Activated CD4-positive, CD25-positive, alpha-beta regulatory T cell treated with anti-CD3 and anti-CD28 coated beads, Interleukin-2, amount 50 U/mL, for 16 hours (primary cell): ENCODE measurements around the gene PADI6.
"Not testable (repeated sequence)": the region's sequence is repeated elsewhere in the genome, so short reads cannot be mapped to it uniquely, and the experiment has no call there.

ENCODE experiments used
- DNase-seq: peaks from one replicate; pipeline ENCODE4 v3.0.0-alpha.2; 2020; ENCODE audit warnings: low read depth, low spot score

The PADI6 gene

DNA sequence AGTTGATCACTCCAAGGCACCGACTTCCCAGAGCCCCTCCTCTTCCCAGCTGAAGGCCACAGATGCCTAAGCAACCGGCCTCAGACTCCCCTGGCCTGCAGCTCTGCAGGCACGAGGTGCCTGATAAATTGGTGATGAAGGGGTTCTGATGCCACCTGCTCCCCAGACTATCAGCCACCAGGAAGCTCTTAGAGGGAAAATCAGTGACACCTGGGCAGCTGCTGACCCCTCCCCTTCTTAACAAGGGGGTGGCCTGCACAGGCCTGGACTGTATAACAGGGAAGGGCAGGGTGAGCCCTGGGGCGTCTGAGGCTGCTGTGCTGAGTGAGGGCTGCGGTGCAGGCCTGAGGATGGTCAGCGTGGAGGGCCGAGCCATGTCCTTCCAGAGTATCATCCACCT lies at the start of gene PADI6:
Gene PADI6 (plus strand): TSS at position 301 of the 400 bp plus-strand sequence. CDS start 50 bp downstream, at position 351.
- no peak for DNase-seq

DNA sequence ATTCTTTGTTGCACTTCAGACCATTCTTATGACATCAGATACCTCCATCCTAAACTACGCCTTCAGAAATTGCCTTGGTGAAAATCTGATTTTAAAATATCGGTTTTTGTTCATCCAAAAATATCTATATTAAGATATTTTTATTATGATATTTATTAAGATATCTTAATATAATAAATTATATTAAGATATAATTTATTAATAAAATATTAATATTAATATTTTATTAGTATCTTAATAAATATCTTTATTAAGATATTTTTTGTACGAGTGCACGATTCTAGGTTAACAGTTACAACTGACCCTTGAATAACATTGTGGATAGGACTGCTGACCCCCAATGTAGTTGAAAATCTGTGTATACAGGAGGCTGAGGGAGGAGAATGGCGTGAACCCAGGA lies 43.1 kb upstream of the PADI6 start:
- no peak for DNase-seq

DNA sequence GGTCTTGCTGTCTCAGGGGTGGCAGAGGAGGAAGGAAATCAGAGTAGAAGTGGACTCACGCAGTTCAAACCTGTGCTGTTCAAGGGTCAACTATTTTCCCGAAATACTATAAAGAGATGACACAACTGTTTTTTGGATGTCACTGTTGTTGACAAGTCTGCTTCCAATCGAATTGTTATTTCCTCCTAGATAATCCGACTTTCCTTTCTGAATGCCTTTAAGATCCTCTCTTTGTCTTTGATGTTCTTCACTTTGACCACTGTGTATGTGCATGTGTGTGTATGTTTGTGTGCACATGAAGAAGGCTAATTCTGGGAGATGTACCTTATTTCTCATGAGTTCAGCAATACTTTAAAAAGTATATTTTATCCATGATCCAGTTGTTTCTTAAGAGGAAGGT lies 42.4 kb upstream of the PADI6 start:
- no peak for DNase-seq

DNA sequence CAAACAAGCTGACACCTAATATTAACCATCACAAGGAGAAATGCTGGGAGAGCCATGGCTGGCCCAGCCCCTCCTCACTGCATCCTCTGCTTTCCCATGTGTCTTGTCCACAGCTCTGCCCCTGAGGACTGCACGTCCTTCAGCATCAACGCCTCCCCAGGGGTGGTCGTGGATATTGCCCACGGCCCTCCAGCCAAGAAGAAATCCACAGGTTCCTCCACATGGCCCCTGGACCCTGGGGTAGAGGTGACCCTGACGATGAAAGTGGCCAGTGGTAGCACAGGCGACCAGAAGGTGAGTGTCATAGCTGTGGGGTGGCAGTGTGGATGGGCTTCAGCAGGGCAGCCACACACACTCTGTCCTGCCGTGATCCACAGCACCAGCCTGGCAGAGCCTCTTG lies 41.1 kb upstream of the PADI6 start:
- DNase-seq = no peak

DNA sequence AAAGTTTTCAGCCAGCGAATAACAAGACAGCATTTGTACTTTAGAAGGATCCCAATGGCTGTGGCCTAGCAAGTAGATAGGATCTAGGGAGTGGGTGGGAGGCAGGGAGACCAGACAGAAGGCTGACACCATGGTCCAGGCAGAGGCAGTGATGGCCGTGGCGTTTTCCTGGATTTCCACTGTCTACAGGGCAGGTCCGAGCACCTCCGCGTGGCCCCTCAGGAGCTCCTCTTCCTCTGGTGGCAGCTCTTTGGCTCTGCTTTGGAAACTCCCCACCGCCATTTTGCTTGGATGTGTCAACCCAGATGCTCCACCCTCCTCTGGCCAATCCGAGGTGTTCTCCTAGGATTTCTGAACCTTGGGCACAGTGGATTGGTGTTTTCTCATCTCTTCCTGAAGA lies 38.9 kb upstream of the PADI6 start:
- no peak for DNase-seq

DNA sequence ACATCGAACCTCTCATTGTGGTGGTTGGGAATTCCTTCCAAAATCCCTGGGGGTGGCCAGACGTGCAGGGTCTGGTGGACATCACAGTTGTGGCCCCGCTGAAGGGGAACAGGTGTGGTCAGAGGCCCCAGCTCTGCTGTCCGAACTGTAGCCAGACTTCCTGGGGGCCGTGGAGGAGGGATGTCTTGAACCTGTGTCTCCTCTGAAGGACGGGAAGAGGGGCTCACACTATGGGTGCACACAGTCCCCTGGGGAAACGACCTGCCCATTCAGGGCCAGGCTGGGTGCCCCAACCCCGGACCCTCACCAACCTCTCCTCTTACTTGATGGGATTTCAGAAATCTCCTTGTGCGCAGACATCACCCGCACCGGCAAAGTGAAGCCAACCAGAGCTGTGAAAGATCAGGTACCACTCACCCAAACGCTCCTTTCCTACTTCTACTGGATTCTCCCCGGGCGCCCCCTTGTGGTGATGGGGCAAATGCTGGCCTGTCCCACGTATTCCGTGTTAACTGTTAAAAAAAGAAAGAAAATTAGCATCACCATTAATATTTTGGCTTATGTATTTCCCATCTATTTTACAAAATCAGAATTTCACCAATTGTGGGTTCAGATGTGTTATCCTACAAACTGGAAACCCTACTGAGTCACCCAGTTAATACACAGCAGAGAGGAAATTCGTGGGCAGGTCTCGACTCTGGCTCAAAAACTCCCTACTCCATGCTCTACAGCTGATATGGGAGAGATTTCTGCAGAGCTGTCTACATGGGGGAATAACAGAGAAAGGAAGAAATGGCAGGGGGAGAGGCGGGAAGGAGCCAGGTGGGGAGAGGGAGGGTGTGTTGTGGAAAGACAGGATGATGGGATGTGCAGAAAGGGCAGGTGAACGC lies 35.9 kb upstream of the PADI6 start:
- DNase-seq = peak; percentile 37

DNA sequence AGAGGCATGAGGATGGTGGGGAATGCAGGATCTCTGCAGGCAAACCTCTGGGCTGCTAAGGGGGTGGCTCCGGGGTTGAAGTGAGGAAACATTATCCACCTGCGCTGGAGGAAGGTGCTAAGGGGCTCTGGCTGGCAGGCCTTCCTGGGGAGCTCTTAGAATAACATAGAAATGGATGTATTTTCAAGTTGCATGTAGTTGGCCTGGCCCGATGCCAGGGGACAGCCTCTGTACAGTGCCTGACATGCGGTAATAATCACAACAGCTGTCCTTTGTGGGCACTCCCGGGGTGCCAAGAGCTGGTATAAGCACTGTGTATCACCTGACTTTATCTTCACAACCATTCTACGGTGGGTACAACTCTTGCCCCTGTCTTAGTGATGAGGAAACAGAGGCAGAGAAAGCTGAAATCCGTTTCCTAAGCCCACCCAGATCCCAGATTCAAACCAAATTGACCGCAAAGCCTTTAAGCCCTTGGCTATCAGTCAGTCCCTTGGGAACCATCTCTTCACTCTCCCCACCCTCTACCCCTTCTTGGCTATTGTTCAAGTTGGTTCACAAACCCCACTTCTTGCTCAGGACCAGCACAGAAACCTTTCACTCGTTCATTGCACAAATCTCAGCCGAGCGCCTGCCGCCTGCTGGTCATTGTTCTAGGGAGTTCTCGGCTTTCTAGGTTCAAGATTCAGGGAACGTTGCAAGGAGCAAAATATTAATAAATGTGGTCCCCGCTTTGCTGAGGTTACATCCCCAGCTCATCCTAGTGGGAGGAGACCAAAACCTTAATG lies 33.1 kb upstream of the PADI6 start:
- no peak for DNase-seq

DNA sequence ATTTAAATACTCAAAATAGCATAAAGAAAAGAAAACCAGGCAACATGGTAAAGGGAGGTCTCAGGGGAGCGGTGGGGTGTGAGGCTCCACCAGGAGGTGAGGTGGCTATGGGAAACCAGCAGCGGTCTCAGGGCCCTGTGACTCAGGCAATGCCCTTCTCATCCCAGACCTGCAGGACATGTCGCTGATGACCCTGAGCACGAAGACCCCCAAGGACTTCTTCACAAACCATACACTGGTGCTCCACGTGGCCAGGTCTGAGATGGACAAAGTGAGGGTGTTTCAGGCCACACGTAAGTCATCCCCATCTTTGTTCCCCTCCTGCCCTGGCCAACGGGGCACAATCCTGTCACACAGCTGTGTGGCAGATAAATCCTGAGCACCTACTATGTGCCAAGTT lies 32.5 kb upstream of the PADI6 start:
- DNase-seq = no peak

DNA sequence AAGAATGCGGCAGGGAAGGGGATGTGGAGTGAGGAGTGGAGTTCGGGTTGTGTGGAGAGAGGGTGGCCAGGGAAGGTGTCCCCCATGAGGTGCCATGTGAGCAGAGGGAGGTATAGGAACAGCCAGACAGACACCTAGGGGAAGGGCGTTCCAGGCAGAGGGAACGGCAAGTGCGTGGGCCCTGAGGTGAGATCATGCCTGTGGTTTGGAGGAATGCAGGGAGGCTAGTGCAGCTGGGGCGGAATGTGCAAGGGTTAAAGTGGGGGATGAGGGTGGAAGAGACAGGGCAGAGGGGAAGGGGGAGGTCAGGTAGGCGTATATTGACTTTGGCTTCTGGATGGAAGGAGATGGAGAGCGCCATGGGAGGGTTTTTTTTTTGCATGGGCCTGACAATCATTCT lies 31.6 kb upstream of the PADI6 start:
- DNase-seq = no peak

DNA sequence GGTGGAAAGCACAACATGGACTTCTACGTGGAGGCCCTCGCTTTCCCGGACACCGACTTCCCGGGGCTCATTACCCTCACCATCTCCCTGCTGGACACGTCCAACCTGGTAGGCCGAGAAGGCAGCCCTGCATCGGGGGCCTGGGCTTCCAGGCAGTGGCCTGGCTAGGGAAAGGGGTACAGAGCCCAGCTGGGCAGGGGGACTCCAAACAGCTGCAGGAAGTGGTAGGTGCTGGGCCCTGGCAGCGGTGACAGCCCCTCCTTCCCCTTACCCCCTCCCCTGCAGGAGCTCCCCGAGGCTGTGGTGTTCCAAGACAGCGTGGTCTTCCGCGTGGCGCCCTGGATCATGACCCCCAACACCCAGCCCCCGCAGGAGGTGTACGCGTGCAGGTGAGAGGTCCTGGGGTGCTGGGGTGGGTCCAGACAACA lies 30.0 kb upstream of the PADI6 start:
- no peak for DNase-seq

DNA sequence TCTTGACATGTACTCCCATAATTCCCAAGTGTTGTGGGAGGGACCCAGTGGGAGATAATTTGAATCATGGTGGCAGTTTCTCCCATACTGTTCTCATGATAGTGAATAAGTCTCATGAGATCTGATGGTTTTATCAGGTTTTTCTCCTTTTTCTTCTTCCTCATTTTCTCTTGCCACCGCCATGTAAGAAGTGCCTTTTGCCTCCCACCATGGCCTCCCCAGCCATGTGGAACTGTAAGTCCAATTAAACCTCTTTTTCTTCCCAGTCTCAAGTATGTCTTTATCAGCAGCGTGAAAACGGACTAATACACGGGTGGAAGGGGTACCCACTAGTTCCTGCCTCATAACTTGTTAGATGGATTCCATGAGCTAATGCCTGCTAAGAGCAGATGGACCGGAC lies 26.5 kb upstream of the PADI6 start:
- not testable (repeated sequence) for DNase-seq

DNA sequence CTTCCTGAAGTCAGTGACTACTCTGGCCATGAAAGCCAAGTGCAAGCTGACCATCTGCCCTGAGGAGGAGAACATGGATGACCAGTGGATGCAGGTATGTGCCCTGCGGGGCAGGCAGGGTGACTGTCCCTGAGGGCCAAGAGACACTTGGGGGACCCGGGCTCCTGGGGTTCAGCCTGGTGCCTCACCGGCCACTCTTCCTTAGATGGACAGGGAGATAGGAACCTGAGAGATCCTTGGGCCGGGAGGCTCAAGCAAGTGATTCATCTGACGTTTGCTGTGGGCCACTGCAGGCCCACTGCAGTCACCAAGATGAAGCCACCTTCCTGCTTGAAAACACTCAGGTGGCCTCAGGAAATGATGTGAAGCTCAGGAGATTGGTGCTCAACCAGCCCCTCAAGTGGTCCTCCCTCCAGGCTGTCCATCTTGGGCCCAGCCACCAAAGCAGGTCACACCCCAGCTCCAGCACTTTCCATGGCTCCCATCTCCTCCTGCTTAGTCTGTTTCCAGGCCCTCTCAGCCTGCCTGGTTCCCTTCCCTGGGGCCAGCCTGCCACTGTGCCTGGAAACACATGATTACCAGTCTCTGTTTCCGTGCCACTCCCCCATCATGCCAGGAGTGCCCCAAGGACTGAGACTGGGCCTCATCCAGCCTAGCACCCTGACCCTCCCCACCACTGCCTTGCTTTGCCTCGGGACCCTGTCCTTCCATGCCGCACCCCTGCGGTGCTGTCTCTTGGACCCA lies 25.8 kb upstream of the PADI6 start:
- no peak for DNase-seq

DNA sequence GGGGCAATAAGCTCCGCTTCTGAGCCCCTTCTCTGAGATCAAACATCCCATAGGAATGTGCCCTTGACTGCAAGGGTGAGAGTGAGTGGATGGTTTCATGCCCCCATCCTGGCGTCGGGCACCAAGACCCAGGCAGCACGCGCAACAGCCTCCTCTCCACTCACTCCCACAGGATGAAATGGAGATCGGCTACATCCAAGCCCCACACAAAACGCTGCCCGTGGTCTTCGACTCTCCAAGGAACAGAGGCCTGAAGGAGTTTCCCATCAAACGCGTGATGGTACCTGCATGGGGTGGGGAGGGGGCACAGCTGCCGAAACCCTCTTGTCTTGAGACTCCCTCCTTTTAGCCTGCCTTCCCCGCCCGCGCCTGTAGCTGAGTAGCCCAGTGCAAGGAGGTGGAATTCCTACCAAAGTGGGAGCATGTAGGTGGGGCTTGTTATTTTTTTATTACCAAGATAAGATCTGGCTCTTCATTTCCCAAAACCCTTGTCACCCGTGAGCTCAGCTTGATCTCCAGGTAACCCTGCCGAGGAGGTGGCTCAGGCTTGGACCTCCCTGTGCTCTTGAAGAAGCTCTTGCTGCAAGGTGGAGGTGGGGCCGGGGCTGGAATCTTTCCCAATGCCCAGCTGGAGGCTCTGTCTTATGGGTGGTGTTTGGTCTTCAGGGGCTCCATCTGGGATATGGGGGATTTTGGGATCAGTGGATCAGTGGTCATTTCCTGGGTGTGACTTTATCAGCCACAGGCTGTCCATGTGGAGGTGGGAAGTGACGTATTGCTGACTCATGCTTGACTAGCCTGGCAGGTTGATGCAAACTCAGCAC lies 24.0 kb upstream of the PADI6 start:
- DNase-seq = no peak

DNA sequence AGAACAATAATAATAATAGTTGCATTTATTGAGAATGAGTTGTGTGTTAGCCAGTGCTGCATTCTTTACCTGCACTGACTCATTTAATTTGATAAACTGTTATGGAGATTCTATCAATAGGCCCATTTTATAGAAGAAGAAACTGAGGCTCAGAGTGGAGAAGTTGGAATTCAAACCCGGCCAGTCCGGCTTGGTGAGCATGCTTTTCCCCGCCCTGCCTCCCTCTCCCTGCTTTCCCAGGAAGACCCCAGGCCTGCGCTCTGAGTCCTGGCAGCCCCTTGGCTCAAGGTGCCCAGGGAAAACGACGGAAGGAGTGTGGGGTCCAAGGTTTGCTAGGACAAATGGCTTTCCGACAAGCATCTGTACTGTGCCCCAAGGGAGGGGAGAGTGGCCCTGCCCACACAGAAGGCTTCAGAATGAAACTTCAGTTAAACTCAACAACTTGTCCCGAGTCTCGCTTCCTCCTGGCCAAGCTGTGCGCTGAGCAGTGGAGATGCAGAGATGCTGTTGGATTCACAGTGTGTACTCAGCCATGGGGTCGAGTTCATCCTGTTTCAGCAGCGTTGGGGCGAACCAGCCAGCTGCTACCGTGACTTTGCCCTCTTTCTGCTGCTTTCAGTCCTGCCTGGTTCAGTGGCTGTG lies 23.3 kb upstream of the PADI6 start:
- no peak for DNase-seq

DNA sequence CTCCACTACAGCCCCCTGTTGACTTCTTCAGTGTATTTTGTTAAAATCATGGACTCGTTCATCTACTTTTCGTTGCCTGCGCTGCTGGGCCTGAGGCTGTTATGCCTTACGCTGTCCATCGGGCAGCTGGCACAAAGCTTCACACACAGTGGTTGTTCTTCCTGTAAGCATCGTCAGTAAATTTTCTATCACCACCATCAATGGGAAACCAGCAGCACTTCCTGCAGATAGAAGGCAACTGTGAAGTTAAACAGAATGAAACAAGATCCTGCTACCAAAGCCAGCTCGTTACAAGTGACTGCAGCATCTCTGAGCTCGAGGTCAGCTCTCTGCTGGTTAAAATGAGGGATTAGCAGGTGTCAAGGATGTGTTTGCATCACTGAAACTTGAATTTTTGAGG lies 21.9 kb upstream of the PADI6 start:
- no peak for DNase-seq

DNA sequence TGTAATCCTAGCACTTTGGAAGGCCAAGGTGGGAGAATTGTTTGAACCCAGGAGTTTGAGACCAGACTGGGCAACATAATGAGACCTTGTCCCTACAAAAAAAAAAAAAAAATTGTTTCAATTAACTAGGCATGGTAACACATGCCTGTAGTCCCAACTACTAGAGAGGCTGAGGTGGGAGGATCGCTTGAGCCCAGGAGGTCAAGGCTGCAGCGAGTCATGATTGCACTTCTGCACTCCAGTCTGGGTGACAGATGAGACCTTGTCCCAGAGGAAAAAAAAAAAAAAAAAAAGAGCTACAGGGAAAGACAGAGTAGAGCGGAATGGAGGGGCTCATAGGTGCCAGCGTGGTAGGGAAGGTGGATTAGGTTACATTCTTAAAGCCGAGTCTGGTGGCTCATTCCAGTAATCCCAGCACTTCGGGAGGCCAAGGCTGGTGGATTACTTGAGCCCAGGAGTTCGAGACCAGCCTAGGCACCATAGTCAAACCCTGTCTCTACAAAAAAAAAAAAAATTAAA lies 21.0 kb upstream of the PADI6 start:
- no peak for DNase-seq

DNA sequence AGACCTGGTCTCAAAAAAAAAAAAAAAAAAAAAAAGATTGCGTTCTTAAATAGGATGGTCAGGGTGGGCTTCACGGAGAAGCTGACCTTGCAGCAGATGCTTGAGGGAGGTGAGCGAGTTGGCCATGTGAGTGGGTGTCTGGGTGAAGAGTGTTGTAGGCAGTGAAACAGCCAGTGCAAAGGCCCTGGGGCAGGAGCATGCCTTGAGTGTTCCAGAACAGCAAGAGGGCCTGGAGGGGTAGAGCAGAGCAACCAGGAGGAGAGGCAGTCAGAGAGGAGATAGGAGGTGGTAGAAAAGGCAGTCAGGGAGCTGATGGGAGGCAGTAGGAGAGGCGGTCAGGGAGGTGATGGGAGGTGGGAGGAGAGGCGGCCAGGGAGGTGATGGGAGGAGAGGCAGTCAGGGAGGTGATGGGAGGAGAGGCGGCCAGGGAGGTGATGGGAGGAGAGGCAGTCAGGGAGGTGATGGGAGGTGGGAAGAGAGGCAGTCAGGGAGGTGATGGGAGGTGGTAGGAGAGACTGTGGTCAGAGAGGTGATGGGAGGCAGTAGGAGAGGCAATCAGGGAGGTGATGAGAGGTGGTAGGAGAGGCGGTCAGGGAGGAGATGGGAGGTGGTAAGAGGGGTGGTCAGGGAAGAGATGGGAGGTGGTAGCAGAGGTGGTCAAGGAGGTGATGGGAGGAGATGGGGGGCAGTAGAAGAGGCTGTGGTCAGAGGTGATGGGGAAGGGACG lies 20.2 kb upstream of the PADI6 start:
- DNase-seq = no peak

DNA sequence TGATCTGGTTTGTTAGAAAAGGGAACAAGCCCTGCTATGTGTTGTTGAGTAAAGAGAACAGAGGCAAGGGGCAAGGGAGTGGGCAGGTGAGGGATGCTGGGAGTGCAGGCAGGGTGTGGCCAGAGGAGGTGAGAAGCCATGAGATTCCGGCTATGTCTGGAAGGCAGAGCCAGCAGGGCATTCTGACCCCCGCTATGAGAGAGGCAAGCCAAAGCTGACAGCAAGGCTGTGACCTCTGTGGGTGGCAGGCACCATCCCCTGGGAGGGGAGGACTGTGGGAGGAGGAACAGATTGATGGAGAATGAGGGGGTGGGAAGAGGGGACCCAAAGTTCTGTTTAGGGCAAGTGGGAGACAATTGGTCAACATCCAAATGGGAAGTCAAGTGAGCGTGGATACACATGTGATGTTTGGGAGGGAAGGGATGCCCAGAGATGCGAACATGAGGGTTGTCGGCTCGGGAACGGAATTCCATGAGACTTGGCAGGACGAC lies 19.5 kb upstream of the PADI6 start:
- DNase-seq = no peak

DNA sequence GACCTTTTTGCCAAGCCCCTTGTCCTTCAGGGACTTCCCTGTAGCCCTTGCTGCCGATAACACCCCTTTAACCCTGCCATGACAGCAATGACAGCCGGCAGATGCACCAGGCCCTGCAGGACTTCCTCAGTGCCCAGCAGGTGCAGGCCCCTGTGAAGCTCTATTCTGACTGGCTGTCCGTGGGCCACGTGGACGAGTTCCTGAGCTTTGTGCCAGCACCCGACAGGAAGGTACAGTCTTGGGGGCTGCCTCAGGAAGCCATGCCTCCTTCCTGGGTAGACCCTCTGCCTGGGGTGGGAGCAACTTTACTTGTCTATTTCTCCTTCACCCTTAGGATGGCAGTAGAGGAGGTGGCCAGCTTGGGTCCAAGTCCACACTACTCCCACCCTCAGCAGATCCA lies 16.1 kb upstream of the PADI6 start:
- DNase-seq = no peak
